ENCODE measurements around the gene CDC34. TPM values are rescaled to one million over a fixed set of nuclear protein-coding genes. Genes with fewer than 3 reads are reported as not detected.
A peak's percentile ranks its signal among the peaks of the same experiment; 100 is the strongest.

CDC34 gene
- total and polyA plus RNA-seq, 9 of the 15 experiments (the other 6 are each of a cell fraction or from before 2014, with no cell fraction given), result 0.80 to 203 (median 65.5) TPM

DNA sequence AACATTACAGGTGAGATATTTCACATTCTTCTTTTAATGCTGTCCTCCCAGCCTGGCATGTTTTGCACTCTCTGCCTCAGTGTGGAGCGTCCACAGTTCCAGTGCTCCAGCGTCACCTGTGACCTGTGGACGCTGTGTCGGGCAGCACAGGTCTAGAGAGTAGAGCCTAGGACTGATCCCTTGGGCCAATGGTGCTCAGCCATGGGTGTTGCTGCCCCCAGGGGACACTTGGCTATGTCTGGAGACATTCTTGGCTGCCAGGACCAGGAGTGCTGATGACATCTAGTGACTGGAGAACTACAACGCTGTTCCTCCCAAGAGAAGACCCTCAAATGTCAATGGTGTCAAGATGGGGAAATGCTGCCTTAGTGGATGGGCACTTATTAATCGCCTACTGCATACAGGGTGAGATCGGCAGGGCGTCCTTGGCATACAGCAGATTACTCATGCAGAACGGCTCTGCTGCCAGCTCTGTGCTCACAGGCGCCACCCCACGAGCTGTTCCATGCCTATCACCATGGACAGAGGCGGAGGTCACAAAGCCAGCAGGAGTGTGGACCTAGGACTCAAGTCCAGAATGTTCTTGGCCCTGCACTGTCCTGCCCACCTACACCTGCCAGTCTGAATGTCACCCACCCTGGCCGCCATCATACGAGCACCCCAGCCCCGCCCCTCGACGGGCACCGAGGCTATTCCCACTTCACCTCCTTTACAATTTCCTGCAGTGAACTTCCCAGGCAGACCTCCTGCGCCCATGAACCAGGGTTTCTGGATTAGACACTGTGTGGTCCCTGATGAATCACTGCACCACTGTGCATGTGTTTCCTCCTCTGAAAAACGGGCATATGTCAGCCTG is 49.1 kb upstream of the CDC34 start (continued):
- no peak for TF ChIP-seq JUND (IDR thresholded peaks at IDR 0.05; ENCODE audit: borderline replicate concordance, low read depth, low read length)
- 0 out of 3 replicates have a peak, but pooled peaks have one; percentile 12 for TF ChIP-seq JUND (tag; IDR thresholded peaks at IDR 0.05; ENCODE audit: borderline replicate concordance, low read depth, low read length)
- TF ChIP-seq ZKSCAN8 (CRISPR knock-in tag; IDR thresholded peaks at IDR 0.05), result peak; percentile 97
- TF ChIP-seq, protein P1, sequence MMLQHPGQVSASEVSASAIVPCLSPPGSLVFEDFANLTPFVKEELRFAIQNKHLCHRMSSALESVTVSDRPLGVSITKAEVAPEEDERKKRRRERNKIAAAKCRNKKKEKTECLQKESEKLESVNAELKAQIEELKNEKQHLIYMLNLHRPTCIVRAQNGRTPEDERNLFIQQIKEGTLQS (IDR thresholded peaks at IDR 0.05), result 0 out of 2 replicates have a peak, but pooled peaks have one; percentile 9
- TF ChIP-seq, protein P1 (CRISPR knock-in tag; conservative IDR thresholded peaks at IDR 0.05), result no peak
- 0 out of 2 replicates have a peak, but pooled peaks have one; percentile 12 for TF ChIP-seq EHMT2 (IDR thresholded peaks at IDR 0.05)

DNA sequence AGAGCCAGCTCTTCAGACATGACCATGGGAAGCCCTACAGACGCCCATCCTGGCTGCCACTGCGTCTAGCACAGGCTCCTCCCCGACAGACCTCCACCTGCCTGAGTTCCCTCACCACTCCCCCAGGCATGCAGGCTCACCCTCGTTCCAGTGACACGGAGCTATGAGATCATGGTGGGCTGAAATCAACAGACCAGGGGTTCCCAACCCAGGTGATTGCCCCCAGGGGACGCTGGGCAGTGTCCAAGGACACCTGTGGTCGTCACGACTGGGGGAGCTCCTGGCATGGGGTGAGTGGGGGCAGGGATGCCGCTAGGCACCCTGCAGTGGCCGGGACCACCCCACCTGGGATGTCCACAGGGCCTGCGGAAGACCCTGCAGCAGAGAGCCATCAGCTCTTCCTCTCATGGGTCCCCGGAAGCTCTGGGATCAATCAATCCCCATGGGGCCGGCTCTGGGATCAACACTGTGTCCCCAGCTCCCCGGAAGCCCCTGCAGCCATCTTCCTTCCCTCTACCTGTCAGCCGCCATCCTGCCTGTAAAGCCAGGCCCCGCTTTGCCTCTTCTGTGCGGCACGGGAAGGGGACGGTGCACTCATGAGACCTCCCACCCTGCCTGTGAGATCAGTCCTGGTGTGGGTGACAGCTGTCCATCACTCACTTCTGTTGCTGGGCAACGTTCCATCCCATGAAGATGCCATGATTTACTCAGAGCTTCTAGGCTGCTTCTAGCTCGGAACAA is 48.1 kb upstream of the CDC34 start:
- Histone ChIP-seq H3K9me3 (replicated peaks; ENCODE audit: control insufficient read depth, insufficient read depth, low read depth, low read length) (peaks cover 6% of the 10 kb centered on the region; the same call in 1 of the 2 replicates), H3K27me3 (ENCODE audit: control insufficient read depth in 2 of 2, insufficient read depth in 2 of 2, low read length in 2 of 2) (peaks cover 0 to 4% of the 10 kb centered on the region in 2 experiments; a peak in 3 of 5 replicates), H3K9ac (ENCODE audit: insufficient read depth in 1 of 2, low read depth in 2 of 2, low read length in 2 of 2) (no peak overlapping the region), H3K36me3 (ENCODE audit: control insufficient read depth, insufficient read depth, low read length) (no peaks in the 10 kb centered on the region), H3K9me1 (ENCODE audit: control insufficient read depth, insufficient read depth, low read length) (no peaks in the 10 kb centered on the region), H3K27ac (ENCODE audit: extremely low read depth, low read depth, low read length) (no peak overlapping the region), H2AFZ (ENCODE audit: low read depth, low read length) (no peak overlapping the region), H4K20me1 (replicated peaks; ENCODE audit: control insufficient read depth, insufficient read depth, low read length) (no peaks in the 10 kb centered on the region), H3K4me2 (ENCODE audit: insufficient read depth, low read length) (no peak overlapping the region), H3K4me1 (replicated peaks in 1 of 2; ENCODE audit: control insufficient read depth in 2 of 2, insufficient read depth in 2 of 2, low read length in 2 of 2) (peaks cover 8 to 49% of the 10 kb centered on the region in 2 experiments), H3K4me3 (no peak overlapping the region), H3K79me2 (ENCODE audit: control insufficient read depth, insufficient read depth, low read length) (peaks cover 9% of the 10 kb centered on the region; the same call in 1 of the 3 replicates)
- POLR2A ChIA-PET, result interaction anchor here (0.8 kb wide), 2 partner anchors 28 to 202 kb away, joined by 3 read pairs; no protein-coding TSS in a partner anchor
- CTCF ChIA-PET (ENCODE audit: low intra/inter-chr PET ratio), result no interaction called here
- no TSS peak for BruUV-seq (replicated peaks)
- in situ Hi-C loops (cut with MboI) (no loop called here), intact Hi-C loops (cut with micrococcal nuclease) (no loop called here)
- ATAC-seq, result no peak
- TF ChIP-seq MEIS2 (IDR thresholded peaks at IDR 0.05; ENCODE audit: partially characterized antibody) (peak; percentile 61), RBM14 (IDR thresholded peaks at IDR 0.05; ENCODE audit: borderline replicate concordance, insufficient read depth, low read depth, low read length) (no peak), ZC3H4 (CRISPR knock-in tag; IDR thresholded peaks at IDR 0.05; ENCODE audit: borderline replicate concordance) (no peak), PKNOX1 (IDR thresholded peaks at IDR 0.05) (peak; percentile 92)
- TF ChIP-seq, protein P2, sequence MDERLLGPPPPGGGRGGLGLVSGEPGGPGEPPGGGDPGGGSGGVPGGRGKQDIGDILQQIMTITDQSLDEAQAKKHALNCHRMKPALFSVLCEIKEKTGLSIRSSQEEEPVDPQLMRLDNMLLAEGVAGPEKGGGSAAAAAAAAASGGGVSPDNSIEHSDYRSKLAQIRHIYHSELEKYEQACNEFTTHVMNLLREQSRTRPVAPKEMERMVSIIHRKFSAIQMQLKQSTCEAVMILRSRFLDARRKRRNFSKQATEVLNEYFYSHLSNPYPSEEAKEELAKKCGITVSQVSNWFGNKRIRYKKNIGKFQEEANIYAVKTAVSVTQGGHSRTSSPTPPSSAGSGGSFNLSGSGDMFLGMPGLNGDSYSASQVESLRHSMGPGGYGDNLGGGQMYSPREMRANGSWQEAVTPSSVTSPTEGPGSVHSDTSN (CRISPR knock-in tag; IDR thresholded peaks at IDR 0.05; ENCODE audit: low read depth), result peak; percentile 22; the same call in 1 of the 2 replicates
- TF ChIP-seq, protein P2 (tag; conservative IDR thresholded peaks at IDR 0.05; ENCODE audit: low read depth), result peak; percentile 47
- DNase-seq (ENCODE audit: extremely low read depth in 1 of 4, low spot score in 3 of 4), result no peak
- no peak for FAIRE-seq
- WGBS (ENCODE audit: insufficient coverage, low coverage, missing lambda C conversion rate), result 21% methylated on average over 18 of the region's 21 CpGs

Measured in K562 (cell line).